ENCODE results near the gene ETV7.

The ETV7 gene

DNA sequence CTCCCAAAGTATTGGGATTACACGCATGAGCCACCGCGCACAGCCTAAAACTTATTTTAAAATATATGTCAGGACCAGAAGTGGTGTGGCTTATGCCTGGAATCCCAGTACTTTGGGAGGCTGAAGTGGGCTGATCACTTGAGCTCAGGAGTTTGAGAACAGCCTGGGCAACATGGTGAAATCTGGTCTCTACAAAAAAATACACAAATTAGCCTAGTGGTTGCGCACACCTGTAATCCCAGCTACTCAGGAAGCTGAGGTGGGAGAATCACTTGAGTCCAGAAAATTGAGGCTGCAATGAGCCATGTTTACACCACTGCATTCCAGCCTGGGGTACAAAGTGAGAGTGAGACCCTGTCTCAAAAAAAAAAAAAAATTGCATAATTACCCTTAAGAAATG lies 41.4 kb upstream of the ETV7 start:
- in situ Hi-C loops (cut with HindIII; ENCODE audit: low pct_ligation_motif_present, low sequenced_read_pairs) = no loop called here
- TF ChIP-seq, protein P1, sequence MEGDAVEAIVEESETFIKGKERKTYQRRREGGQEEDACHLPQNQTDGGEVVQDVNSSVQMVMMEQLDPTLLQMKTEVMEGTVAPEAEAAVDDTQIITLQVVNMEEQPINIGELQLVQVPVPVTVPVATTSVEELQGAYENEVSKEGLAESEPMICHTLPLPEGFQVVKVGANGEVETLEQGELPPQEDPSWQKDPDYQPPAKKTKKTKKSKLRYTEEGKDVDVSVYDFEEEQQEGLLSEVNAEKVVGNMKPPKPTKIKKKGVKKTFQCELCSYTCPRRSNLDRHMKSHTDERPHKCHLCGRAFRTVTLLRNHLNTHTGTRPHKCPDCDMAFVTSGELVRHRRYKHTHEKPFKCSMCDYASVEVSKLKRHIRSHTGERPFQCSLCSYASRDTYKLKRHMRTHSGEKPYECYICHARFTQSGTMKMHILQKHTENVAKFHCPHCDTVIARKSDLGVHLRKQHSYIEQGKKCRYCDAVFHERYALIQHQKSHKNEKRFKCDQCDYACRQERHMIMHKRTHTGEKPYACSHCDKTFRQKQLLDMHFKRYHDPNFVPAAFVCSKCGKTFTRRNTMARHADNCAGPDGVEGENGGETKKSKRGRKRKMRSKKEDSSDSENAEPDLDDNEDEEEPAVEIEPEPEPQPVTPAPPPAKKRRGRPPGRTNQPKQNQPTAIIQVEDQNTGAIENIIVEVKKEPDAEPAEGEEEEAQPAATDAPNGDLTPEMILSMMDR (IDR thresholded peaks at IDR 0.05; ENCODE audit: low read depth, low read length, missing control alignments) = peak; percentile 47

DNA sequence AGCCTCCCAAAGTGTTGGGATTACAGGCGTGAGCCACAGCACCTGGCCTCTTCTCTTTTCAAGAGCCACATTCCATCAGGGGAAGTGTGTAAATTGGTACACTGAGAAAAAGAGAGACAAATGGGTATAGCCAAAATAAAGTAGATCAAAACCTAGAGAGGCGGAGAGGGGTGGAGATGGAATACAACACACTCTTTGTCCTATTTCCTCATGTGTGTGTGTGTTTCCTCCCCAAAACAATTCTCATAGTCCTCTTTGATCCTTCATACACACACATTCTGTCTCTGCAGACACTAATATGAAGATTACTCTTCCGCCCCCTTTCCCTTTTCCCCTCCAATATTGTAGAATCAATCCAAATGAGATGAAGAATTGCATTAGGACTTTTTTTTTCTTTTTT lies 39.2 kb upstream of the ETV7 start:
- Histone ChIP-seq H3K36me3 (replicated peaks) (no peaks in the 10 kb centered on the region), H3K4me3 (ENCODE audit: low read depth, low read length) (no peak overlapping the region), H3K27me3 (replicated peaks) (no peaks in the 10 kb centered on the region), H3K27ac (no peak overlapping the region)
- DNase-seq = no peak
- in situ Hi-C loops (cut with HindIII; ENCODE audit: low pct_ligation_motif_present, low sequenced_read_pairs) = no loop called here
- TF ChIP-seq, protein P1 (IDR thresholded peaks at IDR 0.05; ENCODE audit: low read depth, low read length, missing control alignments) = no peak

More for the DNA sequence above, 41.4 kb upstream of the ETV7 start:
- H3K36me3 ChIP-seq (replicated peaks) = no peaks in the 10 kb centered on the region
- no peak overlapping the region for H3K4me3 ChIP-seq (ENCODE audit: low read depth, low read length)
- no peak overlapping the region for H3K27ac ChIP-seq
- no peaks in the 10 kb centered on the region for H3K27me3 ChIP-seq (replicated peaks)
- no peak for DNase-seq

DNA sequence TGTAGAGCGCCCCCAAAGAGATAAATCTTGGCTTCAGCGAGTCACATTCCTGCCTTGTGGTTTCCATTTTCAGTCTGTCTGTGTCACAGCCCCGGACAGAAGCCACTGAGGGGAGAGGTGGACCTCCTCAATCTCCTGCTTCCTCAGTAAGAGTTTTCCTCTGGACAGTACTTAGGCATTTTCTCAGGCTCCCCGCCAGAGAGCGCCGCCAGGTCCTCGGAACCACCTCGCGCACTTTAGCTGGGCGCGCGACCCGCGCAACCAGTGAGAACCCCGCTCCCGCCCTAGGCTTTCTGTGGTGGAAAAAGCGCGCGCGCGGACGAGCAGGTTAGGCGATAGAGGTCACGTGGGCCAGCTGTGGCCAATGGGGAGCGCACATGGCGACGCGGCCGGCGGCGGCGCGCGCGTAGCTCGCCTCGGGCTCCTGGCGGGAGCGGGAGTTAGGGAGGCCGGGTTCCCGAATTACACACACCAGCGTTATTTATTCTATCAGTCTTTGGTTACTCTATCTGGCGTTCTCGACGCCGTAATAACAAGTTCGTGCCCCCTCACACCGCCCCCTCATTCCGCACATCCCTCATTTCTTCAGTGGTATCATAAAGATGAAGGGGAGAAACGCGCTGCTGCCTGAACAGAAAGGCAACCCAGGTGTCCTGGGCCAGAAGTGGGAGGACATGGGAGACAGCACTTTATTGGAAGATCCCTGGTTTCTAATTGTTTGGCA lies 35.8 kb upstream of the ETV7 start:
- Histone ChIP-seq H3K36me3 (replicated peaks) (no peaks in the 10 kb centered on the region), H3K4me3 (ENCODE audit: low read depth, low read length) (peak overlapping the region; percentile 68), H3K27ac (peak overlapping the region; percentile 34), H3K27me3 (replicated peaks) (no peaks in the 10 kb centered on the region)
- peak; percentile 98 for DNase-seq
- in situ Hi-C loops (cut with HindIII; ENCODE audit: low pct_ligation_motif_present, low sequenced_read_pairs) = no loop called here
- TF ChIP-seq, protein P1 (IDR thresholded peaks at IDR 0.05; ENCODE audit: low read depth, low read length, missing control alignments) = peak; percentile 82

DNA sequence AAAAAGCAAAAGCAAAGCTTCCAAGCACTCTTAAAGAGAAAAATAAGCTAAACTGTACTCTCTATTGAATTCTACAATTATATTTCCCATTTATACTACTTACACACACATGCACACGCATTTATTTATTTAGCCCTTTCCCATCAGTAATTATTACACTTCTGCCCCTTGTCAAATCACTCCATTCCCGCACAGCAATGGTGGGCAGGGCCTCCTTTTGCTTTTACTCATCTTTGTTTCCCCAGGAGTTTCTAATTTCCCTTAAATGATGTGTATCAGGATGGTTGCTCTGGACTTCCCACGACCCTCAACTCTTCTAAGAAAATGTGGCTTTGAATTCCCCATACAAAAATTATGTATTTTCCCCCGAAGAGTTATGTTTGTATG lies 35.2 kb upstream of the ETV7 start:
- peak overlapping the region; percentile 34 for H3K27ac ChIP-seq
- no peak for DNase-seq
- in situ Hi-C loops (cut with HindIII; ENCODE audit: low pct_ligation_motif_present, low sequenced_read_pairs) = no loop called here

DNA sequence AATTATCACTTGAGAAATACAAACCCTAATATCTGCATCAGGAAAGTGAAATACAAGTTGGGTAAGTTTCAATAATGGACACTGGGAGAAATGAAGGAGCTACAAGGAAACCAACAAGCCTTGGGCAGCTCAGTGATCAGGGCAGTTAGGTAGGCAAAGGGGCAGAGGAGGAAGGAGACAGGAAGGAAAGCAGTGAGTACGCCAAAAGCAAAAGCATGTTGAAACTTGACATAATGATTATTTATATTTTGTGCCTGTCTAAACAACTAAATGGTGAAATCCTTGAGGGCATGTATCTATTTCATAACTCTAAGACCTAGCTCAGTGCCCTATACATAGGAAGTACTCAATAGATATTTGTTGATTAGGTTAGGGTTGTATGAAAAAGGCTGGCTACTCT lies 31.8 kb upstream of the ETV7 start:
- Histone ChIP-seq H3K4me3 (ENCODE audit: low read depth, low read length) (no peak overlapping the region), H3K27me3 (replicated peaks) (no peaks in the 10 kb centered on the region), H3K27ac (no peak overlapping the region), H3K36me3 (replicated peaks) (no peaks in the 10 kb centered on the region)
- TF ChIP-seq, protein P1 (IDR thresholded peaks at IDR 0.05; ENCODE audit: low read depth, low read length, missing control alignments) = no peak
- in situ Hi-C loops (cut with HindIII; ENCODE audit: low pct_ligation_motif_present, low sequenced_read_pairs) = no loop called here
- DNase-seq = no peak

More for the DNA sequence above, 35.2 kb upstream of the ETV7 start:
- TF ChIP-seq, protein P1 (IDR thresholded peaks at IDR 0.05; ENCODE audit: low read depth, low read length, missing control alignments) = no peak
- no peaks in the 10 kb centered on the region for H3K36me3 ChIP-seq (replicated peaks)
- no peaks in the 10 kb centered on the region for H3K27me3 ChIP-seq (replicated peaks)
- peak overlapping the region; percentile 68 for H3K4me3 ChIP-seq (ENCODE audit: low read depth, low read length)

DNA sequence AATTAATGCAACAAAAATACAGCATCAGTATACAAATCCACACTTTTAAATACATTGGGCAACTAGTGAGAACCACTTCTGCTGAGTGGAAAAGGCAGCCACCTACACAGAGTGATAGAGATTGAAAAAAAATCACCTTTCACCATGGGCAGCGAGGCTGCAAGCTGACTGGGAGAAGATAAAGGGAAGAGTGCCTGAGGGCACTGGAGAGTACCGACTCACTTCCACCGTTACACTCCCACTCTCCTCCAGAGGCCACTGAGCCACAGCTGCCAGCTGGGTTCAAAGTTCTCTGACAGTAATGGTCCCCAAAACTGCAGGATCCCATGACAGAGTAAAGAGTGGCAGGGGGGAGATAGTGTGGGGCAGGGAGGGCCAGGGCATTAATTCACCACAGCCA lies 31.1 kb upstream of the ETV7 start:
- no peak for DNase-seq
- in situ Hi-C loops (cut with HindIII; ENCODE audit: low pct_ligation_motif_present, low sequenced_read_pairs) = no loop called here
- no peak overlapping the region for H3K27ac ChIP-seq
- TF ChIP-seq, protein P1 (IDR thresholded peaks at IDR 0.05; ENCODE audit: low read depth, low read length, missing control alignments) = no peak
- H3K27me3 ChIP-seq (replicated peaks) = no peaks in the 10 kb centered on the region
- no peak overlapping the region for H3K4me3 ChIP-seq (ENCODE audit: low read depth, low read length)
- no peaks in the 10 kb centered on the region for H3K36me3 ChIP-seq (replicated peaks)

Measured in brain microvascular endothelial cell (primary cell).